ENCODE results near the gene DDX31.

Gene DDX31

DNA sequence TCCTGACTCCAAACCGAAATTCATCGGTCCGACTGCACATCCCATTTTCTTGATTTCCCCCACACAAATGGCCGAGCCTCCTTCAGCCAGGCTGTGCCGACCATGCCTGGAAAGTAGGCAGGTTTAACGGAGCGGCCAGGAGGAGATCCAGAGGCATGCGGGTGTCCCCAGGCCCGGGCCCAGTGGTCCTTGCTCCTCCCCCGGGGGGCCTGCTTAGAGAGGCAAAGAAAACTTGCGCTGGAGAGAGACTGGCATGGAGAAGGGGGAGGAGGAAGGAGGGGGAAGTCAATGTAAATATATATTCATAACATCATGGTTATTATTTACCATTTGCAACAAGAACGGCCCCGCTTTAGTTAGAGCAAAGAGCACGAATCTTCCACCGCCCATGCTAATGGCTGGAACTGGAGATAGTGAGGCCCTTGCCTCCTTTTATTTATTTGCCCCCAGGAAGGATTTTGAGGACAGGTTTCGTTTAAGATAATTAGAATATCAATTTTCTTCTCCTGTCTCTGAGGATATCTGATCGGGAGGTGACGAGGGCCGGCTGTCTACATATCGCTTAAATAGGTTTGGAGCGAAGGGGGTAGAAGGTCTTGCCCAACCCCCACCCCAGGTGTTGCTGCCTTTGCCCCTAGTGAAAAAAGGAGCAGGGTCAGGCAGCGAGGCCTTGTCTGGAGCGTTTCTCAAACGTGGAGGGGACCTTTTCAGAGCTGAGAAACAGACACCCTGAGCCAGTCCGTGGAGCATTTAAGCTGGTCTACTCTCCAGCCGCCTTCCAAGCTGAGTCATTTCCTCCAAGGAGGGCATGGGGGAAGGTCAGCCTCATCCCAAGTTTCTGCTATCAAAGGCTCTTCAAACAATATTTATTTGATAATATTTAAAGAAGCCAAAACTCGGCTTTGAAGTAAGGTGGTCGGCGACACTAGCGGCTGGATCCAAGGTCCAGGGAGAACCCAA is 84.9 kb downstream of the DDX31 start:
- TF ChIP-seq CTCF (IDR thresholded peaks at IDR 0.05), result no peak
- H3K4me2 ChIP-seq (ENCODE audit: low read length), result no peak overlapping the region
- H3K4me3 ChIP-seq (ENCODE audit: low read depth, low read length), result no peak overlapping the region
- H2AFZ ChIP-seq, result no peak overlapping the region
- no peaks in the 10 kb centered on the region for H3K9me3 ChIP-seq (ENCODE audit: control insufficient read depth, low read length)
- H3K27ac ChIP-seq, result no peak overlapping the region
- no peak overlapping the region for H3K9ac ChIP-seq
- H3K36me3 ChIP-seq (ENCODE audit: control insufficient read depth, insufficient read depth, low read length), result no peaks in the 10 kb centered on the region
- H3K4me1 ChIP-seq, result no peaks in the 10 kb centered on the region
- peaks cover 14% of the 10 kb centered on the region for H3K27me3 ChIP-seq (ENCODE audit: control insufficient read depth, insufficient read depth, low read length)
- no peaks in the 10 kb centered on the region for H3K79me2 ChIP-seq

- H3K4me2 ChIP-seq (ENCODE audit: low read length), result no peak overlapping the region
- no peak overlapping the region for H3K27ac ChIP-seq
- H3K4me1 ChIP-seq, result no peaks in the 10 kb centered on the region
- H3K36me3 ChIP-seq (ENCODE audit: control insufficient read depth, insufficient read depth, low read length), result no peaks in the 10 kb centered on the region
- TF ChIP-seq CTCF (IDR thresholded peaks at IDR 0.05), result no peak
- H3K27me3 ChIP-seq (ENCODE audit: control insufficient read depth, insufficient read depth, low read length), result peaks cover 23% of the 10 kb centered on the region
- no peak overlapping the region for H2AFZ ChIP-seq
- no peak overlapping the region for H3K9ac ChIP-seq
- H3K9me3 ChIP-seq (ENCODE audit: control insufficient read depth, low read length), result no peaks in the 10 kb centered on the region
- H3K79me2 ChIP-seq, result no peaks in the 10 kb centered on the region
- no peak overlapping the region for H3K4me3 ChIP-seq (ENCODE audit: low read depth, low read length)
Observed at GRCh38 chr9:132583584-132584304, 86.0 kb downstream of the DDX31 start.

DNA sequence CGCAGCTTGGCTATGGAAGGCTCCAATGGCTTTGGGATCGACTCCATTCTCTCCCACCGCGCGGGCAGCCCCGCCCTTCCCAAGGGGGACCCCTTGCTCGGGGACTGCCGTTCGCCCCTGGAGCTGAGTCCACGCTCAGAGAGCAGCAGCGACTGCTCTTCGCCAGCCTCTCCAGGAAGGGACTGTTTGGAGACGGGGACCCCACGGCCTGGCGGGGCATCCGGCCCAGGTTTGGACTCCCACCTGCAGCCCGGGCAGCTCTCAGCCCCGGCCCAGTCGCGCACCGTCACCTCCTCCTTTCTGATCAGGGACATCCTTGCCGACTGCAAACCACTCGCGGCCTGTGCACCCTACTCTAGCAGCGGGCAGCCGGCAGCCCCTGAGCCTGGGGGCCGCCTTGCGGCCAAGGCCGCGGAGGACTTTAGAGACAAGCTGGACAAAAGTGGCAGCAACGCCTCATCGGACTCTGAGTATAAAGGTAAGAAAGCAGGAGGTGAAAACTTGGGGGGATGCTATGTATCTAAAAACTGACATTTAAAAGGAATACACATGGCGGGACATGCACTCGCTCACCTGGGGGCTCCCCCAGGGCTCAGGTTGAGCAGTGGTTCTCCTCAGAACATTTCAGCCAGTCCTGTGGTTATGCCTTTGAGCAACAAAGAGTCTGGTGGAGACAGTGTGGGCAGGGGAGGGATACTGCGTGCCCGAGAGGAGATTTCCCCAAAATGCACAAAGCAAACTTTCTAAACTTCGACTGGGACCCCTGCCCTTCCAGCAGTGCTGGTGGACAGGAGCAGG is 86.8 kb downstream of the DDX31 start:
- Histone ChIP-seq H3K27me3 (ENCODE audit: control insufficient read depth, insufficient read depth, low read length) (peaks cover 28% of the 10 kb centered on the region), H3K79me2 (no peaks in the 10 kb centered on the region)

DNA sequence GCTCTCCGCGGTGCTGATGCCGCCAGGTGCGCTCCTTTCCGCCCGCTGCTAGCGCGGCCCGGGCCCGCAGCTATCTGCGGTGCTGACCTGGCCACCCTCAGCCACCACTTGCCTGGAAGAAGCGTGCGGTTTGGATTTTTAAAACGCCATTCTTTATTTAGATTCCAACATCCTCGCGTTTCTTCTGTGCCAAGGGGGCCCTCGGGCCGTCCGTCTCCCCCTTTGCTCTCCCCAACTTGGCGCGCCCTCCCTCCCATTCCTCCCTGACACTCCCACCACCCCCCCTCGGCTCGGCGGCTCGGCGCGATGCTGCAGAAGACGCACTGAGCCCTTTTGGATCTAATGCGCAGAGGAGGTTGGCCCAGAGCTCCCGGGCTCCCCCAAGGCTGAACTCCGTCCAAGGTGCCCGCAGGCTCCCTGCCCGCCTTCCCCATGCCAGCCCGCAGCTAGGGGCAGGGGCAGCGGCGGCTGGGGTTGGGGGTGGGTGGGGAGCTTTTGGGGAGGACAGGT is 87.5 kb downstream of the DDX31 start, which contains the start of gene BARHL1:
TSS of gene BARHL1 (plus strand) at position 331 of the 510 bp plus-strand sequence. CDS start 192 bp downstream, outside the sequence.
- peak within 1 kb of the TSS; percentile 69 for H3K4me2 ChIP-seq (ENCODE audit: low read length)
- H3K9me3 ChIP-seq (ENCODE audit: control insufficient read depth, low read length), result no peaks in the 10 kb centered on the region
- TF ChIP-seq CTCF (IDR thresholded peaks at IDR 0.05), result no peak
- H2AFZ ChIP-seq, result no peak within 1 kb of the TSS
- peaks cover 23% of the 10 kb centered on the region for H3K27me3 ChIP-seq (ENCODE audit: control insufficient read depth, insufficient read depth, low read length)
- H3K9ac ChIP-seq, result no peak within 1 kb of the TSS
- no peaks in the 10 kb centered on the region for H3K4me1 ChIP-seq
- H3K79me2 ChIP-seq, result no peaks in the 10 kb centered on the region
- no peaks in the 10 kb centered on the region for H3K36me3 ChIP-seq (ENCODE audit: control insufficient read depth, insufficient read depth, low read length)
- H3K27ac ChIP-seq, result no peak within 1 kb of the TSS
- peak within 1 kb of the TSS; percentile 53 for H3K4me3 ChIP-seq (ENCODE audit: low read depth, low read length)

More for the DNA sequence above, 86.8 kb downstream of the DDX31 start:
- TF ChIP-seq CTCF (IDR thresholded peaks at IDR 0.05), result no peak
- H3K9ac ChIP-seq, result no peak overlapping the region
- H3K4me3 ChIP-seq (ENCODE audit: low read depth, low read length), result no peak overlapping the region
- no peak overlapping the region for H3K27ac ChIP-seq
- H3K4me2 ChIP-seq (ENCODE audit: low read length), result no peak overlapping the region
- no peak overlapping the region for H2AFZ ChIP-seq
- H3K9me3 ChIP-seq (ENCODE audit: control insufficient read depth, low read length), result no peaks in the 10 kb centered on the region
- H3K4me1 ChIP-seq, result no peaks in the 10 kb centered on the region
- no peaks in the 10 kb centered on the region for H3K36me3 ChIP-seq (ENCODE audit: control insufficient read depth, insufficient read depth, low read length)
